Astrocyte (in vitro differentiated cells and primary cell): ENCODE results near the gene DLGAP1. TPM values are rescaled to one million over a fixed set of nuclear protein-coding genes. Genes with fewer than 3 reads are reported as not detected.

Source experiments
- DNase-seq: peaks from one replicate; pipeline ENCODE4 v3.0.0-alpha.2; 2010; ENCODE audit warnings: low read depth
- FAIRE-seq: peaks from 2 replicates; lab custom pipeline; 2011; peaks lifted over from hg19 to GRCh38; lab: Jason Lieb, UNC
- H2AFZ ChIP-seq: 2 replicates; pipeline ENCODE4 v1.6.0; 2012; ENCODE audit warnings: low read depth, low read length, inconsistent platforms
- H3K27ac ChIP-seq: 2 replicates; pipeline ENCODE4 v1.5.1; 2011; ENCODE audit warnings: low read depth, low read length, inconsistent platforms
- H3K27me3 ChIP-seq: 2 replicates; pipeline ENCODE4 v1.6.0; 2011; ENCODE audit warnings: low read length, inconsistent platforms; ENCODE audit not compliant: insufficient read depth
- H3K36me3 ChIP-seq: 2 replicates; pipeline ENCODE4 v1.5.1; 2011; ENCODE audit warnings: low read length, inconsistent platforms; ENCODE audit not compliant: insufficient read depth
- H3K4me1 ChIP-seq: 2 replicates; pipeline ENCODE4 v1.5.1; 2011; ENCODE audit warnings: low read length, inconsistent platforms; ENCODE audit not compliant: insufficient read depth
- H3K4me2 ChIP-seq: 2 replicates; pipeline ENCODE4 v1.6.0; 2012; ENCODE audit warnings: low read length, inconsistent platforms
- H3K4me3 ChIP-seq: 2 replicates; pipeline ENCODE4 v1.5.1; 2011; ENCODE audit warnings: low read depth, mild to moderate bottlenecking, low read length, inconsistent platforms; ENCODE audit not compliant: insufficient read depth
- H3K79me2 ChIP-seq: 2 replicates; pipeline ENCODE4 v1.6.0; 2012; ENCODE audit warnings: mild to moderate bottlenecking, low read length, inconsistent platforms; ENCODE audit not compliant: insufficient read depth
- H3K9ac ChIP-seq: 2 replicates; pipeline ENCODE4 v1.6.0; 2012; ENCODE audit warnings: mild to moderate bottlenecking, low read length, inconsistent platforms
- H3K9me3 ChIP-seq: 2 replicates; pipeline ENCODE4 v1.5.1; 2012; ENCODE audit warnings: low read depth, mild to moderate bottlenecking, low read length, inconsistent platforms; ENCODE audit not compliant: insufficient read depth
- H4K20me1 ChIP-seq: 2 replicates; pipeline ENCODE4 v1.6.0; 2012; ENCODE audit warnings: low read length, inconsistent platforms; ENCODE audit not compliant: insufficient read depth
- H3K27ac Mint-ChIP-seq: one replicate; pipeline ENCODE4 v1.8.0; 2021; ENCODE audit warnings: mild to moderate bottlenecking, mixed read lengths; ENCODE audit not compliant: unreplicated experiment
- H3K27me3 Mint-ChIP-seq: one replicate; pipeline ENCODE4 v1.8.0; 2021; ENCODE audit warnings: low read depth, mixed read lengths; ENCODE audit not compliant: unreplicated experiment
- H3K36me3 Mint-ChIP-seq: one replicate; pipeline ENCODE4 v1.8.0; 2021; ENCODE audit warnings: low read depth, mixed read lengths; ENCODE audit not compliant: unreplicated experiment
- H3K4me1 Mint-ChIP-seq: one replicate; pipeline ENCODE4 v1.8.0; 2021; ENCODE audit warnings: low read depth, mixed read lengths; ENCODE audit not compliant: unreplicated experiment
- H3K4me3 Mint-ChIP-seq: one replicate; pipeline ENCODE4 v1.8.0; 2021; ENCODE audit warnings: mild to moderate bottlenecking, moderate library complexity, mixed read lengths; ENCODE audit not compliant: unreplicated experiment
- H3K9me3 Mint-ChIP-seq: one replicate; pipeline ENCODE4 v1.8.0; 2021; ENCODE audit warnings: mild to moderate bottlenecking, mixed read lengths; ENCODE audit not compliant: unreplicated experiment
- EZH2 ChIP-seq: IDR thresholded peaks from 2 replicates; pipeline ENCODE4 v1.6.1; 2012; ENCODE audit warnings: mild to moderate bottlenecking, low read length, inconsistent platforms; ENCODE audit not compliant: insufficient read depth
- total RNA-seq: library from RNA; stranded (reverse); gene quantifications from 2 replicates; pipeline ENCODE4 v1.2.1, GENCODE V29; 2021
- TF ChIP-seq, protein P1 (sequence below): IDR thresholded peaks from 2 replicates; pipeline ENCODE4 v1.5.1; 2011; ENCODE audit warnings: low read depth, mild to moderate bottlenecking, inconsistent platforms, low read length, moderate library complexity; ENCODE audit not compliant: insufficient read depth

The DLGAP1 gene
- total RNA-seq, 1 donor from 2014 or later = 2.3 TPM

DNA sequence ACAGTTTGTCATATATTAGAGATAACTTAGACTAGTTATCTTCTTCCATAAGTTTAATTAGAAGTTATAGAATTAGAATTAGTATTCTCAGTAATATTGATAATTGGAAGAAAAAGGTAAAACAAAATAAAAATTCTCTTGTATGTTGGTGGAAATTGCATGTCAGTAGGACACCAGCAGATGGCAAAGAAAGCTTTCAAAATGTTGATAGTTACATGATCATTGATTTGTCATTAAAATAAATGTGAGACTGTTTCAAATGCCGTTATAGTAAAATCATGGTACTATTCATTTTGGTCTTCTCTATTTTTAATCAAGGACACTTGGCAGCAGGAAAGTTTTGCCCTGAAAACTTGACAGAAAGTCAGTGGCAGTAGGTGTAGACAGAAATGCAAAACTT is 734.9 kb downstream of the DLGAP1 start:
- H3K27ac ChIP-seq = no peak overlapping the region
- DNase-seq (no peak), FAIRE-seq (no peak)
- no peak overlapping the region for H3K9ac ChIP-seq
- Mint-ChIP-seq H3K27me3 (no peaks in the 10 kb centered on the region), H3K4me1 (no peaks in the 10 kb centered on the region), H3K4me3 (no peak overlapping the region), H3K36me3 (no peaks in the 10 kb centered on the region), H3K9me3 (no peaks in the 10 kb centered on the region), H3K27ac (no peak overlapping the region)
- no peaks in the 10 kb centered on the region for H4K20me1 ChIP-seq
- H3K36me3 ChIP-seq = no peaks in the 10 kb centered on the region
- H3K4me2 ChIP-seq = no peak overlapping the region
- no peaks in the 10 kb centered on the region for H3K79me2 ChIP-seq
- no peak overlapping the region for H2AFZ ChIP-seq
- no peaks in the 10 kb centered on the region for H3K9me3 ChIP-seq
- TF ChIP-seq, protein P1, sequence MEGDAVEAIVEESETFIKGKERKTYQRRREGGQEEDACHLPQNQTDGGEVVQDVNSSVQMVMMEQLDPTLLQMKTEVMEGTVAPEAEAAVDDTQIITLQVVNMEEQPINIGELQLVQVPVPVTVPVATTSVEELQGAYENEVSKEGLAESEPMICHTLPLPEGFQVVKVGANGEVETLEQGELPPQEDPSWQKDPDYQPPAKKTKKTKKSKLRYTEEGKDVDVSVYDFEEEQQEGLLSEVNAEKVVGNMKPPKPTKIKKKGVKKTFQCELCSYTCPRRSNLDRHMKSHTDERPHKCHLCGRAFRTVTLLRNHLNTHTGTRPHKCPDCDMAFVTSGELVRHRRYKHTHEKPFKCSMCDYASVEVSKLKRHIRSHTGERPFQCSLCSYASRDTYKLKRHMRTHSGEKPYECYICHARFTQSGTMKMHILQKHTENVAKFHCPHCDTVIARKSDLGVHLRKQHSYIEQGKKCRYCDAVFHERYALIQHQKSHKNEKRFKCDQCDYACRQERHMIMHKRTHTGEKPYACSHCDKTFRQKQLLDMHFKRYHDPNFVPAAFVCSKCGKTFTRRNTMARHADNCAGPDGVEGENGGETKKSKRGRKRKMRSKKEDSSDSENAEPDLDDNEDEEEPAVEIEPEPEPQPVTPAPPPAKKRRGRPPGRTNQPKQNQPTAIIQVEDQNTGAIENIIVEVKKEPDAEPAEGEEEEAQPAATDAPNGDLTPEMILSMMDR = no peak
- TF ChIP-seq EZH2 = no peak
- peaks cover 2% of the 10 kb centered on the region for H3K27me3 ChIP-seq
- H3K4me3 ChIP-seq = no peak overlapping the region
- H3K4me1 ChIP-seq = no peaks in the 10 kb centered on the region

GRCh38 chr18:3717376-3718025 is 737.6 kb downstream of the DLGAP1 start:
- Histone ChIP-seq H2AFZ (no peak overlapping the region), H3K27me3 (peaks cover 6% of the 10 kb centered on the region), H3K4me1 (no peaks in the 10 kb centered on the region), H3K9ac (no peak overlapping the region), H3K79me2 (no peaks in the 10 kb centered on the region), H3K4me2 (no peak overlapping the region), H4K20me1 (no peaks in the 10 kb centered on the region), H3K27ac (no peak overlapping the region), H3K4me3 (no peak overlapping the region), H3K9me3 (no peaks in the 10 kb centered on the region), H3K36me3 (no peaks in the 10 kb centered on the region)
- TF ChIP-seq, protein P1 = no peak
- TF ChIP-seq EZH2 = no peak
- peaks cover under 1% of the 10 kb centered on the region for H3K27me3 Mint-ChIP-seq
- no peak overlapping the region for H3K4me3 Mint-ChIP-seq
- H3K27ac Mint-ChIP-seq = no peak overlapping the region
- DNase-seq = no peak
- H3K9me3 Mint-ChIP-seq = peaks cover 1% of the 10 kb centered on the region
- peaks cover 1% of the 10 kb centered on the region for H3K4me1 Mint-ChIP-seq
- H3K36me3 Mint-ChIP-seq = no peaks in the 10 kb centered on the region
- no peak for FAIRE-seq

- no peak overlapping the region for H3K27ac Mint-ChIP-seq
- H3K9me3 ChIP-seq = no peaks in the 10 kb centered on the region
- no peak overlapping the region for H2AFZ ChIP-seq
- H3K4me2 ChIP-seq = no peak overlapping the region
- H3K79me2 ChIP-seq = no peaks in the 10 kb centered on the region
- H3K27me3 Mint-ChIP-seq = peaks cover 2% of the 10 kb centered on the region
- H3K4me3 ChIP-seq = no peak overlapping the region
- no peaks in the 10 kb centered on the region for H4K20me1 ChIP-seq
- no peak overlapping the region for H3K4me3 Mint-ChIP-seq
- TF ChIP-seq, protein P1 = no peak
- no peaks in the 10 kb centered on the region for H3K4me1 ChIP-seq
- no peak overlapping the region for H3K27ac ChIP-seq
- H3K9me3 Mint-ChIP-seq = peaks cover 2% of the 10 kb centered on the region
- DNase-seq (no peak), FAIRE-seq (no peak)
- no peaks in the 10 kb centered on the region for H3K36me3 Mint-ChIP-seq
- H3K4me1 Mint-ChIP-seq = peaks cover 4% of the 10 kb centered on the region
- H3K9ac ChIP-seq = no peak overlapping the region
- no peaks in the 10 kb centered on the region for H3K36me3 ChIP-seq
- H3K27me3 ChIP-seq = peaks cover 6% of the 10 kb centered on the region
These were observed 738.9 kb downstream of the DLGAP1 start for GRCh38 chr18:3716116-3716660.
